Peyer's patch (tissue), 4 donors: ENCODE measurements around the gene NRAS.

Experiments
- POLR2A ChIP-seq, 2 donors: fragments of 450-650 bp; IDR thresholded peaks; one replicate each; pipeline ENCODE4 v1.5.1; 2017; ENCODE audit warnings: antibody characterized with exemption in 2 of 2, mild to moderate bottlenecking in 2 of 2, moderate library complexity in 2 of 2
- TF ChIP-seq, protein P1 (sequence below), 6 experiments: fragments of 450-650 bp in 4 of 6; fragments of 200-600 bp in 2 of 6; sonication (generic) in 1 of 6; IDR thresholded peaks; one replicate each; pipeline ENCODE4 v1.5.1; 2017 to 2019; ENCODE audit warnings: antibody characterized with exemption in 6 of 6, mild to moderate bottlenecking in 3 of 6, moderate library complexity in 1 of 6

DNA sequence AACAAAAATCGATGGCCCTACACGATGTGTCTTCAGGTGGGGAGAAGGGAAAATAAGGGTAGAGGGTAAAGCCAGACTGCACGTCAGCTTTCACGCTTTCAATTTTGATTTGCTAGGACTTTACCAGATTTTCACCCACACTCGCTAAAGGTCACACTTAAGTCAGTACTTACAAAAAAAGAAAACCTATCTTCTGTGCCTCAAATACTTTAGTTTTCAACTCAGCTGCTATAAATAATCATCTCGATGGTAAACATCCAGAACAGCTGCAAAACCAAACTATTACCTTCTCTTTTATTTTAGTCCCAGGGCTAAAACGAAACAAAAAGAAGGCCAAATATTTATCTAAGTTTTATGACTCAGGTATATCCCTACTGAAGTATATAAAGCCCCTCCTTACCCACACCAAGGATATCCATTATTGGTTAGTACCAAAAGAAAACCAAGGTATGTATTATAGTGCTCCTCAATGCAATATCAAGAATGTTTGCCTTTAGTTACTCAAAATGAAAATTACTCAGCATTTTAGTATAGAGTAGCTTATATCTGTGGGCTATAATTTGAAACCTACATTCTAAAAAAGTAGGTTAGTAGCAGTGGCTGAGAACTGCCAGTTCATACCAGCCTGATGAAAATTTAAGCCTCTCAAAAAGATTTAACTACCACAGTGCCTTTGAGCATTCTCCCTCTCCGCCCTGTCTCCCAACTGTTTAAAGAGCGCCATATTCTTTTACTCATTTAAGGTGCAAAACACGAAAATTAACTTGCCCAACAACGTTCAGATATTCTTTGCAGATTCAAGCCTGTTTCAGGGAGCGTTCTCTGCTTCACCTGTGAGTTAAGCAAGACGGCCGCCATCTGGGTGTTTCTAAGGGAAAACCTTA, 39.7 kb upstream of the NRAS start:
- TF ChIP-seq POLR2A (IDR thresholded peaks at IDR 0.05), result no peak
- TF ChIP-seq, protein P1, sequence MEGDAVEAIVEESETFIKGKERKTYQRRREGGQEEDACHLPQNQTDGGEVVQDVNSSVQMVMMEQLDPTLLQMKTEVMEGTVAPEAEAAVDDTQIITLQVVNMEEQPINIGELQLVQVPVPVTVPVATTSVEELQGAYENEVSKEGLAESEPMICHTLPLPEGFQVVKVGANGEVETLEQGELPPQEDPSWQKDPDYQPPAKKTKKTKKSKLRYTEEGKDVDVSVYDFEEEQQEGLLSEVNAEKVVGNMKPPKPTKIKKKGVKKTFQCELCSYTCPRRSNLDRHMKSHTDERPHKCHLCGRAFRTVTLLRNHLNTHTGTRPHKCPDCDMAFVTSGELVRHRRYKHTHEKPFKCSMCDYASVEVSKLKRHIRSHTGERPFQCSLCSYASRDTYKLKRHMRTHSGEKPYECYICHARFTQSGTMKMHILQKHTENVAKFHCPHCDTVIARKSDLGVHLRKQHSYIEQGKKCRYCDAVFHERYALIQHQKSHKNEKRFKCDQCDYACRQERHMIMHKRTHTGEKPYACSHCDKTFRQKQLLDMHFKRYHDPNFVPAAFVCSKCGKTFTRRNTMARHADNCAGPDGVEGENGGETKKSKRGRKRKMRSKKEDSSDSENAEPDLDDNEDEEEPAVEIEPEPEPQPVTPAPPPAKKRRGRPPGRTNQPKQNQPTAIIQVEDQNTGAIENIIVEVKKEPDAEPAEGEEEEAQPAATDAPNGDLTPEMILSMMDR (IDR thresholded peaks at IDR 0.05), result no peak
